ENCODE results near the gene ZNF674.

- TF ChIP-seq POLR2AphosphoS5 (IDR thresholded peaks at IDR 0.05) (no peak), EZH2 (IDR thresholded peaks at IDR 0.05; ENCODE audit: borderline replicate concordance, insufficient read depth, low read length, poor library complexity, severe bottlenecking) (no peak)
Observed at GRCh38 chrX:46587753-46588171, 42.5 kb upstream of the ZNF674 start.

All from neural cell (in vitro differentiated cells).